Panc1 (cell line): Measurements from ENCODE around the gene ILDR2. TPM values are rescaled to one million over a fixed set of nuclear protein-coding genes. Genes with fewer than 3 reads are reported as not detected.

Experiments used
- ATAC-seq: fragments of 200-7000 bp; cut with Tn5 transposase; 2 replicates; pipeline ENCODE4 v1.9.1; 2020; ENCODE audit warnings: mild to moderate bottlenecking, moderate library complexity
- BruUV-seq: library from RNA; stranded (reverse); fragments of 400-500 nt; replicated peaks from 2 replicates; lab custom pipeline; 2021; lab: Mats Ljungman, UMichigan
- CTCF ChIA-PET: fragments of 300-600 bp; sonication (Branson Sonifier 250); formaldehyde crosslinking; loops from one replicate; lab custom pipeline; 2022; ENCODE audit warnings: antibody characterized with exemption; lab: Charles Lee
- POLR2A ChIA-PET: fragments of 300-600 bp; sonication (Branson Sonifier 250); formaldehyde crosslinking; loops from one replicate; lab custom pipeline; 2022; ENCODE audit warnings: antibody characterized with exemption; lab: Charles Lee
- DNase-seq: peaks from one replicate; pipeline ENCODE4 v3.0.0-alpha.2; 2010; ENCODE audit warnings: low read depth, low spot score
- H3K27ac ChIP-seq: 2 replicates; pipeline ENCODE4 v1.5.1; 2011; ENCODE audit warnings: mild to moderate bottlenecking, low read length, inconsistent platforms
- H3K27me3 ChIP-seq: fragments of 200-500 bp; sonication (Bioruptor generic); 2 replicates; pipeline ENCODE4 v1.6.0; 2014; ENCODE audit warnings: low read length, inconsistent platforms; ENCODE audit not compliant: control insufficient read depth, insufficient read depth
- H3K36me3 ChIP-seq: fragments of 200-500 bp; sonication (Bioruptor generic); 2 replicates; pipeline ENCODE4 v1.5.1; 2014; ENCODE audit warnings: inconsistent platforms, mild to moderate bottlenecking, low read length, moderate library complexity; ENCODE audit not compliant: control insufficient read depth, insufficient read depth
- H3K4me1 ChIP-seq: 2 replicates; pipeline ENCODE4 v1.5.1; 2011; ENCODE audit warnings: inconsistent platforms, mild to moderate bottlenecking, low read length, moderate library complexity; ENCODE audit not compliant: control insufficient read depth, insufficient read depth
- H3K4me3 ChIP-seq, 2 experiments: 2 replicates each; pipeline ENCODE4 v1.5.1; 2011 to 2012; ENCODE audit warnings: low read depth in 2 of 2, low read length in 2 of 2, mild to moderate bottlenecking in 2 of 2, inconsistent platforms in 1 of 2, moderate library complexity in 1 of 2
- H3K9me3 ChIP-seq: fragments of 200-500 bp; sonication (Bioruptor generic); 2 replicates; pipeline ENCODE4 v1.5.1; 2014; ENCODE audit warnings: low read depth, mild to moderate bottlenecking, inconsistent platforms, low read length, moderate library complexity; ENCODE audit not compliant: control insufficient read depth, insufficient read depth
- CTCF ChIP-seq: fragments of 450-650 bp; IDR thresholded peaks from 2 replicates; pipeline ENCODE4 v1.5.1; 2017; ENCODE audit warnings: mild to moderate bottlenecking
- POLR2AphosphoS5 ChIP-seq: IDR thresholded peaks from 2 replicates; pipeline ENCODE4 v1.6.1; 2012; ENCODE audit warnings: mild to moderate bottlenecking, low read depth, low read length, moderate library complexity
- SIN3A ChIP-seq: IDR thresholded peaks from 2 replicates; pipeline ENCODE4 v1.6.1; 2012; ENCODE audit warnings: low read depth, mild to moderate bottlenecking, low read length, moderate library complexity, borderline replicate concordance; ENCODE audit not compliant: insufficient read depth
- TCF7L2 ChIP-seq: IDR thresholded peaks from 2 replicates; pipeline ENCODE4 v1.6.1; 2011; ENCODE audit warnings: mild to moderate bottlenecking, low read depth, low read length, inconsistent platforms
- in situ Hi-C: cut with HindIII; loops from 2 replicates; pipeline ENCODE4 v1.10.0; 2016; ENCODE audit warnings: low sequenced_read_pairs, low pct_unique_long_range_greater_than_20kb
- intact Hi-C: fragments of 100-400 bp; cut with micrococcal nuclease; formaldehyde crosslinking; loops from one replicate; pipeline ENCODE4 v1.10.0; 2022; ENCODE audit not compliant: unreplicated experiment
- total RNA-seq: library from RNA; stranded (reverse); gene quantifications from one replicate; pipeline ENCODE4 v1.2.1, GENCODE V29; 2021; ENCODE audit not compliant: unreplicated experiment
- TF ChIP-seq, protein P1 (sequence below), 2 experiments: IDR thresholded peaks; 2 replicates each; pipeline ENCODE4 v1.6.1; 2011 to 2012; ENCODE audit warnings: low read depth in 2 of 2, control low read depth in 1 of 2, low read length in 1 of 2, mild to moderate bottlenecking in 1 of 2, moderate library complexity in 1 of 2; ENCODE audit not compliant: insufficient read depth in 1 of 2

Gene ILDR2
- total RNA-seq, 1 experiment from 2014 or later: 0.08 TPM

- peaks cover 11% of the 10 kb centered on the region for H3K27me3 ChIP-seq
- CTCF ChIA-PET: interaction anchor here (0.7 to 0.9 kb wide), 2 partner anchors 138 to 206 kb away, joined by 3 to 5 read pairs; no protein-coding TSS in a partner anchor
- POLR2A ChIA-PET: no interaction called here
- DNase-seq: no peak
- no peak for TF ChIP-seq SIN3A
- no peak for TF ChIP-seq POLR2AphosphoS5
- no peak for TF ChIP-seq CTCF
- TF ChIP-seq, protein P1, sequence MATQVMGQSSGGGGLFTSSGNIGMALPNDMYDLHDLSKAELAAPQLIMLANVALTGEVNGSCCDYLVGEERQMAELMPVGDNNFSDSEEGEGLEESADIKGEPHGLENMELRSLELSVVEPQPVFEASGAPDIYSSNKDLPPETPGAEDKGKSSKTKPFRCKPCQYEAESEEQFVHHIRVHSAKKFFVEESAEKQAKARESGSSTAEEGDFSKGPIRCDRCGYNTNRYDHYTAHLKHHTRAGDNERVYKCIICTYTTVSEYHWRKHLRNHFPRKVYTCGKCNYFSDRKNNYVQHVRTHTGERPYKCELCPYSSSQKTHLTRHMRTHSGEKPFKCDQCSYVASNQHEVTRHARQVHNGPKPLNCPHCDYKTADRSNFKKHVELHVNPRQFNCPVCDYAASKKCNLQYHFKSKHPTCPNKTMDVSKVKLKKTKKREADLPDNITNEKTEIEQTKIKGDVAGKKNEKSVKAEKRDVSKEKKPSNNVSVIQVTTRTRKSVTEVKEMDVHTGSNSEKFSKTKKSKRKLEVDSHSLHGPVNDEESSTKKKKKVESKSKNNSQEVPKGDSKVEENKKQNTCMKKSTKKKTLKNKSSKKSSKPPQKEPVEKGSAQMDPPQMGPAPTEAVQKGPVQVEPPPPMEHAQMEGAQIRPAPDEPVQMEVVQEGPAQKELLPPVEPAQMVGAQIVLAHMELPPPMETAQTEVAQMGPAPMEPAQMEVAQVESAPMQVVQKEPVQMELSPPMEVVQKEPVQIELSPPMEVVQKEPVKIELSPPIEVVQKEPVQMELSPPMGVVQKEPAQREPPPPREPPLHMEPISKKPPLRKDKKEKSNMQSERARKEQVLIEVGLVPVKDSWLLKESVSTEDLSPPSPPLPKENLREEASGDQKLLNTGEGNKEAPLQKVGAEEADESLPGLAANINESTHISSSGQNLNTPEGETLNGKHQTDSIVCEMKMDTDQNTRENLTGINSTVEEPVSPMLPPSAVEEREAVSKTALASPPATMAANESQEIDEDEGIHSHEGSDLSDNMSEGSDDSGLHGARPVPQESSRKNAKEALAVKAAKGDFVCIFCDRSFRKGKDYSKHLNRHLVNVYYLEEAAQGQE (IDR thresholded peaks at IDR 0.05; ENCODE audit: insufficient read depth in 1 of 2, low read depth in 2 of 2, low read length in 1 of 2): no peak
- no peak for TF ChIP-seq TCF7L2
- H3K36me3 ChIP-seq: no peaks in the 10 kb centered on the region
- no peak overlapping the region for H3K27ac ChIP-seq
- in situ Hi-C loops (no loop called here), intact Hi-C loops (no loop called here)
- no TSS peak for BruUV-seq
- no peak for ATAC-seq
- H3K4me1 ChIP-seq: no peaks in the 10 kb centered on the region
- no peaks in the 10 kb centered on the region for H3K9me3 ChIP-seq
- H3K4me3 ChIP-seq: no peak overlapping the region
These were observed 56.4 kb downstream of the ILDR2 start for GRCh38 chr1:166918956-166919316.

GRCh38 chr1:166918088-166918955 lies 57.0 kb downstream of the ILDR2 start:
- H3K27me3 ChIP-seq: peaks cover 11% of the 10 kb centered on the region
- DNase-seq (no peak), ATAC-seq (no peak)
- TF ChIP-seq POLR2AphosphoS5 (no peak), TCF7L2 (no peak), SIN3A (no peak), CTCF (no peak)
- TF ChIP-seq, protein P1 (IDR thresholded peaks at IDR 0.05; ENCODE audit: insufficient read depth in 1 of 2, low read depth in 2 of 2, low read length in 1 of 2): no peak
- ChIA-PET POLR2A (no interaction called here), CTCF (interaction anchor here (0.9 kb wide), 1 partner anchor 206 kb away, joined by 5 read pairs; no protein-coding TSS in a partner anchor)
- H3K36me3 ChIP-seq: no peaks in the 10 kb centered on the region
- no peaks in the 10 kb centered on the region for H3K4me1 ChIP-seq
- in situ Hi-C loops (no loop called here), intact Hi-C loops (no loop called here)
- H3K4me3 ChIP-seq: no peak overlapping the region
- no peaks in the 10 kb centered on the region for H3K9me3 ChIP-seq
- BruUV-seq: no TSS peak
- no peak overlapping the region for H3K27ac ChIP-seq
